Activated CD4-positive, alpha-beta T cell treated with anti-CD3 and anti-CD28 coated beads, Interleukin-2, Interleukin-6, amounts not matched to agents 100 ng/mL and 50 ng/mL, durations not matched to agents 16 hours and 8 hours (primary cell): Measurements from ENCODE around the gene THY1.
"Not testable (repeated sequence)": the region's sequence is repeated elsewhere in the genome, so short reads cannot be mapped to it uniquely, and the experiment has no call there.

ENCODE experiments used
- DNase-seq: peaks from one replicate; pipeline ENCODE4 v3.0.0-alpha.2; 2020

The THY1 gene

GRCh38 chr11:119422809-119423508 lies at the start of gene THY1:
Gene THY1 (minus strand): TSS chr11:119423172. CDS start chr11:119420905, 2,267 bp downstream.
- no peak for DNase-seq

- DNase-seq: no peak
Observed at GRCh38 chr11:119472186-119472855, 49.3 kb upstream of the THY1 start.

- DNase-seq: no peak
Observed at GRCh38 chr11:119471329-119471728, 48.4 kb upstream of the THY1 start.

- DNase-seq: no peak
Observed at GRCh38 chr11:119470317-119471291, 47.6 kb upstream of the THY1 start.

GRCh38 chr11:119469506-119469905 lies 46.5 kb upstream of the THY1 start:
- no peak for DNase-seq

- DNase-seq: no peak
Observed at GRCh38 chr11:119468511-119468910, 45.5 kb upstream of the THY1 start.

GRCh38 chr11:119461229-119461963 lies 38.4 kb upstream of the THY1 start:
- DNase-seq: no peak

- no peak for DNase-seq
Observed at GRCh38 chr11:119460582-119460981, 37.6 kb upstream of the THY1 start.

- no peak for DNase-seq
Observed at GRCh38 chr11:119460097-119460496, 37.1 kb upstream of the THY1 start.

- DNase-seq: no peak
Observed at GRCh38 chr11:119459293-119459976, 36.5 kb upstream of the THY1 start.

GRCh38 chr11:119455708-119456107 lies 32.7 kb upstream of the THY1 start:
- DNase-seq: not testable (repeated sequence)

GRCh38 chr11:119455241-119455640 lies 32.3 kb upstream of the THY1 start:
- DNase-seq: not testable (repeated sequence)

GRCh38 chr11:119453881-119454280 lies 30.9 kb upstream of the THY1 start:
- DNase-seq: no peak

GRCh38 chr11:119450590-119451326 lies 27.8 kb upstream of the THY1 start:
- DNase-seq: no peak

GRCh38 chr11:119449498-119449897 lies 26.5 kb upstream of the THY1 start:
- no peak for DNase-seq

- no peak for DNase-seq
Observed at GRCh38 chr11:119448380-119448779, 25.4 kb upstream of the THY1 start.

GRCh38 chr11:119447664-119448242 lies 24.8 kb upstream of the THY1 start:
- DNase-seq: no peak

GRCh38 chr11:119446871-119447663 lies 24.1 kb upstream of the THY1 start:
- no peak for DNase-seq

- DNase-seq: no peak
Observed at GRCh38 chr11:119446434-119446833, 23.5 kb upstream of the THY1 start.

GRCh38 chr11:119445850-119446249 lies 22.9 kb upstream of the THY1 start:
- DNase-seq: no peak
